ENCODE measurements around the gene CYBB.

GRCh38 chrX:37745835-37746217 is 34.0 kb upstream of the CYBB start:
- no peak for TF ChIP-seq ZNF514 (tag by site-specific recombination; IDR thresholded peaks at IDR 0.05)
- no peak for TF ChIP-seq ZNF175 (tag by site-specific recombination; IDR thresholded peaks at IDR 0.05)
- no peak for TF ChIP-seq ZNF561 (tag by site-specific recombination; IDR thresholded peaks at IDR 0.05; ENCODE audit: borderline replicate concordance)
- TF ChIP-seq ATF2 (tag by site-specific recombination; IDR thresholded peaks at IDR 0.05; ENCODE audit: low read depth) = no peak
- TF ChIP-seq HOXA7 (CRISPR knock-in tag; IDR thresholded peaks at IDR 0.05; ENCODE audit: borderline replicate concordance) = no peak
- no peak for TF ChIP-seq ZNF416 (tag by site-specific recombination; IDR thresholded peaks at IDR 0.05)
- TF ChIP-seq ZNF580 (tag by site-specific recombination; IDR thresholded peaks at IDR 0.05) = no peak
- TF ChIP-seq ZNF423 (tag by site-specific recombination; IDR thresholded peaks at IDR 0.05) = no peak
- no peak for TF ChIP-seq ZNF350 (tag by site-specific recombination; IDR thresholded peaks at IDR 0.05)
- no peak for TF ChIP-seq CTCF (tag by site-specific recombination; IDR thresholded peaks at IDR 0.05)
- TF ChIP-seq ZNF621 (tag by site-specific recombination; IDR thresholded peaks at IDR 0.05) = no peak
- TF ChIP-seq SP2 (tag by site-specific recombination; IDR thresholded peaks at IDR 0.05) = no peak
- TF ChIP-seq KLF16 (tag by site-specific recombination; IDR thresholded peaks at IDR 0.05) = no peak

All from HEK293 (cell line).